H9 (cell line): Measurements from ENCODE around the gene FAM217A. TPM values are rescaled to one million over a fixed set of nuclear protein-coding genes. Genes with fewer than 3 reads are reported as not detected.

Source experiments
- DNase-seq: peaks from one replicate; pipeline ENCODE4 v3.0.0-alpha.2; 2017
- H2AFZ ChIP-seq: one replicate; pipeline ENCODE4 v1.6.1; 2013; ENCODE audit warnings: mild to moderate bottlenecking, low read length, control low read depth, moderate library complexity
- H2AK5ac ChIP-seq: 2 replicates; pipeline ENCODE4 v1.6.1; 2013; ENCODE audit warnings: low read length, control low read depth, mixed read lengths; ENCODE audit not compliant: insufficient read length
- H2BK120ac ChIP-seq: one replicate; pipeline ENCODE4 v1.6.1; 2013; ENCODE audit warnings: low read depth, mild to moderate bottlenecking, low read length, control low read depth, inconsistent platforms; ENCODE audit not compliant: poor library complexity, severe bottlenecking
- H2BK12ac ChIP-seq: 2 replicates; pipeline ENCODE4 v1.6.1; 2013; ENCODE audit warnings: low read length, control low read depth, mixed read lengths, low read depth; ENCODE audit not compliant: insufficient read length
- H2BK15ac ChIP-seq: 2 replicates; pipeline ENCODE4 v1.6.1; 2013; ENCODE audit warnings: low read depth, low read length, control low read depth
- H2BK20ac ChIP-seq: one replicate; pipeline ENCODE4 v1.6.1; 2013; ENCODE audit warnings: low read depth, mild to moderate bottlenecking, low read length, control low read depth, inconsistent platforms; ENCODE audit not compliant: poor library complexity, severe bottlenecking
- H2BK5ac ChIP-seq: 2 replicates; pipeline ENCODE4 v1.6.1; 2013; ENCODE audit warnings: low read length, control low read depth, mixed read lengths; ENCODE audit not compliant: insufficient read length
- H3K14ac ChIP-seq: 2 replicates; pipeline ENCODE4 v1.6.1; 2013; ENCODE audit warnings: low read length, control low read depth; ENCODE audit not compliant: insufficient read depth
- H3K18ac ChIP-seq: 2 replicates; pipeline ENCODE4 v1.6.1; 2013; ENCODE audit warnings: low read depth, mild to moderate bottlenecking, mixed read lengths, low read length, control low read depth; ENCODE audit not compliant: insufficient read length
- H3K23ac ChIP-seq: 2 replicates; pipeline ENCODE4 v1.6.1; 2013; ENCODE audit warnings: low read length, control low read depth, mixed read lengths, low read depth; ENCODE audit not compliant: insufficient read length
- H3K23me2 ChIP-seq: 2 replicates; pipeline ENCODE4 v1.6.1; 2013; ENCODE audit warnings: low read depth, mild to moderate bottlenecking, mixed read lengths, low read length, control low read depth; ENCODE audit not compliant: insufficient read length, poor library complexity, severe bottlenecking
- H3K27ac ChIP-seq: 2 replicates; pipeline ENCODE4 v1.5.1; 2013; ENCODE audit warnings: low read length, control low read depth, mixed read lengths, low read depth; ENCODE audit not compliant: insufficient read length
- H3K27me3 ChIP-seq: 2 replicates; pipeline ENCODE4 v1.6.1; 2013; ENCODE audit warnings: low read length, control low read depth, inconsistent platforms; ENCODE audit not compliant: insufficient read depth
- H3K4ac ChIP-seq: 2 replicates; pipeline ENCODE4 v1.6.1; 2013; ENCODE audit warnings: low read depth, mild to moderate bottlenecking, control low read depth, inconsistent platforms, low read length, moderate library complexity
- H3K4me1 ChIP-seq: 2 replicates; pipeline ENCODE4 v1.6.1; 2013; ENCODE audit warnings: low read length, control low read depth, inconsistent platforms; ENCODE audit not compliant: insufficient read depth
- H3K4me2 ChIP-seq: 2 replicates; pipeline ENCODE4 v1.6.1; 2013; ENCODE audit warnings: low read length, control low read depth, mixed read lengths; ENCODE audit not compliant: insufficient read length, insufficient read depth
- H3K56ac ChIP-seq: 2 replicates; pipeline ENCODE4 v1.6.1; 2013; ENCODE audit warnings: low read depth, mild to moderate bottlenecking, mixed read lengths, low read length, control low read depth; ENCODE audit not compliant: insufficient read length
- H3K79me1 ChIP-seq: 2 replicates; pipeline ENCODE4 v1.6.1; 2013; ENCODE audit warnings: low read depth, mild to moderate bottlenecking, moderate library complexity, low read length, control low read depth, inconsistent platforms; ENCODE audit not compliant: insufficient read depth, poor library complexity, severe bottlenecking
- H3K79me2 ChIP-seq: 2 replicates; pipeline ENCODE4 v1.6.1; 2013; ENCODE audit warnings: low read length, control low read depth, inconsistent platforms; ENCODE audit not compliant: insufficient read depth
- H3K9ac ChIP-seq: 2 replicates; pipeline ENCODE4 v1.6.1; 2013; ENCODE audit warnings: low read length, control low read depth, mixed read lengths; ENCODE audit not compliant: insufficient read length; ENCODE audit errors: extremely low read depth
- H3K9me3 ChIP-seq: one replicate; pipeline ENCODE4 v1.6.1; 2013; ENCODE audit warnings: low read depth, low read length, inconsistent platforms; ENCODE audit not compliant: control insufficient read depth
- H3T11ph ChIP-seq: one replicate; pipeline ENCODE4 v1.6.1; 2013; ENCODE audit warnings: mild to moderate bottlenecking, low read length, control low read depth, inconsistent platforms
- H4K20me1 ChIP-seq: one replicate; pipeline ENCODE4 v1.6.1; 2013; ENCODE audit not compliant: control insufficient read depth, insufficient read length, insufficient read depth
- H4K5ac ChIP-seq: 2 replicates; pipeline ENCODE4 v1.6.1; 2013; ENCODE audit warnings: low read depth, mild to moderate bottlenecking, mixed read lengths, low read length, control low read depth; ENCODE audit not compliant: insufficient read length
- H4K8ac ChIP-seq: replicated peaks from 2 replicates; pipeline ENCODE4 v1.6.1; 2013; ENCODE audit warnings: low read length, control low read depth, mixed read lengths, low read depth; ENCODE audit not compliant: insufficient read length
- H4K91ac ChIP-seq: 2 replicates; pipeline ENCODE4 v1.6.1; 2013; ENCODE audit warnings: low read depth, mild to moderate bottlenecking, moderate library complexity, mixed read lengths, low read length, control low read depth; ENCODE audit not compliant: insufficient read length
- H3K27ac Mint-ChIP-seq, 3 experiments: 2 replicates in 2 of 3; 3 replicates in 1 of 3; pipeline ENCODE4 v1.8.0; 2020 to 2021; ENCODE audit warnings: mixed read lengths in 3 of 3, mild to moderate bottlenecking in 1 of 3, moderate library complexity in 1 of 3
- H3K27me3 Mint-ChIP-seq: 2 replicates; pipeline ENCODE4 v1.8.0; 2021; ENCODE audit warnings: low read depth, mild to moderate bottlenecking, moderate library complexity, mixed read lengths
- H3K36me3 Mint-ChIP-seq, 3 experiments: 2 replicates in 2 of 3; 3 replicates in 1 of 3; pipeline ENCODE4 v1.8.0; 2020 to 2021; ENCODE audit warnings: low read depth in 3 of 3, mixed read lengths in 3 of 3; ENCODE audit not compliant: insufficient read depth in 1 of 3
- H3K4me1 Mint-ChIP-seq, 2 experiments: 2 replicates each; pipeline ENCODE4 v1.8.0; 2020; ENCODE audit warnings: mixed read lengths in 2 of 2
- H3K4me3 Mint-ChIP-seq, 2 experiments: 2 replicates in 1 of 2; 3 replicates in 1 of 2; pipeline ENCODE4 v1.8.0; 2020 to 2021; ENCODE audit warnings: mild to moderate bottlenecking in 2 of 2, mixed read lengths in 2 of 2, moderate library complexity in 1 of 2
- H3K9me3 Mint-ChIP-seq, 2 experiments: 2 replicates in 1 of 2; 3 replicates in 1 of 2; pipeline ENCODE4 v1.8.0; 2020; ENCODE audit warnings: mild to moderate bottlenecking in 2 of 2, mixed read lengths in 2 of 2, moderate library complexity in 1 of 2
- CTCF ChIP-seq: fragments of 200-600 bp; sonication (generic); conservative IDR thresholded peaks from 3 replicates; pipeline ENCODE4 v1.8.0; 2021; ENCODE audit warnings: antibody characterized with exemption, mild to moderate bottlenecking
- WGBS: extraction: QIAGEN DNeasy Blood & Tissue Kit; methylation state at CpG from one replicate; pipeline ENCODE4 v1.1.7; 2013; ENCODE audit warnings: missing lambda C conversion rate, low lambda C conversion rate, mixed read lengths; ENCODE audit not compliant: insufficient read length; ENCODE audit errors: extremely low coverage; 5-methylcytosine and 5-hydroxymethylcytosine counted together
- total RNA-seq: library from RNA; stranded (reverse); gene quantifications from 2 replicates; pipeline ENCODE4 v1.2.1, GENCODE V29; 2021

Gene FAM217A
- total RNA-seq, 1 experiment from 2014 or later, result not detected

DNA sequence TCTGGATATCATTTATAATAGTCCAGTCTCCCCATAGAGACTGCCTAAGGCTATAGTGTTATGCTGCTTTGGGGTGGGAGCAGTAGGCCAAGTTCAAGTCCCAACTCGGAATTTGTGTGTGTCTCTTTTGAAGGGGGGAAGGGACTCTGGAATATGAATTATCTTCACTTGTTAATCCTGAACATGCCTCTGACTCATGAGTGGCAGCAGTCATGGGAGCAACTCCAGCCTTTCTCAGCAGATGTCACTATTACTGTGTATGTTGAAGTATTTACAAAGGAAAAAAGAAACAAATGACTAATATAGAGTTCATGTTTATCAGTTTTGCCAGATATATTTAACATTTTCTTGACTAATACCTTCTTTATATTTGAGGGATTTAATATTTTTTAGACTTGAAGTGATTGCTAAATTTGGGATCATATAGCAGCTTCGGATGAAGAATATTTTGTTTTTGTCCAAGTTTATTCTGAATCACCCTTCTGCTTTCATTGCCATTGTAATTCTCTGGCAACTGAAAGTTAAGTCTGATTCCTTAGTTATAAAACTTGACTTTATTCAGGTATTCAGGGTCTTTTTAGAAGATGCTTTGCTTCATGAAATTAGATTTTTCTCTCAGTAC, 23.4 kb downstream of the FAM217A start:
- H4K8ac ChIP-seq, result no peak overlapping the region
- H2BK20ac ChIP-seq, result no peak overlapping the region
- no peak overlapping the region for H2AFZ ChIP-seq
- H3K27me3 ChIP-seq, result no peaks in the 10 kb centered on the region
- H3K4me1 ChIP-seq, result no peaks in the 10 kb centered on the region
- no CpG with 5 or more reads among the region's 2 CpGs for WGBS
- no peak overlapping the region for H3K18ac ChIP-seq
- no peak overlapping the region for H3K9ac ChIP-seq
- no peak overlapping the region for H2BK12ac ChIP-seq
- H3K79me2 ChIP-seq, result no peaks in the 10 kb centered on the region
- no peak overlapping the region for H4K5ac ChIP-seq
- H3K4me3 Mint-ChIP-seq, result no peak overlapping the region
- no peak overlapping the region for H3K27ac ChIP-seq
- no peaks in the 10 kb centered on the region for H3K23me2 ChIP-seq
- no peak overlapping the region for H4K91ac ChIP-seq
- H3K4me2 ChIP-seq, result no peak overlapping the region
- no peak overlapping the region for H3K14ac ChIP-seq
- no peak for DNase-seq
- H2AK5ac ChIP-seq, result no peak overlapping the region
- no peaks in the 10 kb centered on the region for H3K79me1 ChIP-seq
- no peak overlapping the region for H3K27ac Mint-ChIP-seq
- H3K56ac ChIP-seq, result no peak overlapping the region
- H3K27me3 Mint-ChIP-seq, result no peaks in the 10 kb centered on the region
- H3K9me3 ChIP-seq, result no peaks in the 10 kb centered on the region
- no peaks in the 10 kb centered on the region for H4K20me1 ChIP-seq
- no peak overlapping the region for H3K23ac ChIP-seq
- H3K9me3 Mint-ChIP-seq, result no peaks in the 10 kb centered on the region
- H3K36me3 Mint-ChIP-seq, result peaks cover 38 to 91% (median 83%) of the 10 kb centered on the region in 3 experiments; a peak in 6 of 7 replicates
- H3K4ac ChIP-seq, result no peak overlapping the region
- H3T11ph ChIP-seq, result no peak overlapping the region
- H2BK120ac ChIP-seq, result no peak overlapping the region
- no peak overlapping the region for H2BK5ac ChIP-seq
- peaks cover 0 to 7% of the 10 kb centered on the region in 2 experiments; a peak in 2 of 4 replicates for H3K4me1 Mint-ChIP-seq
- H2BK15ac ChIP-seq, result no peak overlapping the region
- peak; percentile 43; the same call in 2 of the 3 replicates for TF ChIP-seq CTCF
